ENCODE results near the gene KIF2C. TPM values are rescaled to one million over a fixed set of nuclear protein-coding genes. Genes with fewer than 3 reads are reported as not detected.

Gene KIF2C
- total RNA-seq, 4 donors from 2014 or later = 0.38 to 2.0 (median 1.7) TPM; not detected in 1

DNA sequence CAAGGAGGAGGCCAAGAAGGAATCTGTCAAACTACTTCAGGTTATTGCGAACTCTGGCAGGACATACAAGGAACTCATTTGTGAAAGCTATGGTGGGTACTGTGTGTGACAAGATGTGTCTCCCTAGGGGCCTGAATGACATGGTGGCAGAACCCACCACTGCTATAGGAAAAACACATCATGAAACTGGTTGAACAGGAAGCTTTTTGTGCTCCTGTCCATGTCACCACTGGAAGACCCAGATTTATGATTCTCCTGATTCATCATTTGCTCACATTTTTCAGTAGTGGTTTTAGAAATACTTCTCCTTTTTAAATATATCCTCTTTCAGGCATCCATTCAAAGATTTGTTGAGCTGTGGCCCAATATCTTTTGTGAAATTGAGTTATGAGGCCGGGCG is 41.5 kb upstream of the KIF2C start:
- TF ChIP-seq, protein P1, sequence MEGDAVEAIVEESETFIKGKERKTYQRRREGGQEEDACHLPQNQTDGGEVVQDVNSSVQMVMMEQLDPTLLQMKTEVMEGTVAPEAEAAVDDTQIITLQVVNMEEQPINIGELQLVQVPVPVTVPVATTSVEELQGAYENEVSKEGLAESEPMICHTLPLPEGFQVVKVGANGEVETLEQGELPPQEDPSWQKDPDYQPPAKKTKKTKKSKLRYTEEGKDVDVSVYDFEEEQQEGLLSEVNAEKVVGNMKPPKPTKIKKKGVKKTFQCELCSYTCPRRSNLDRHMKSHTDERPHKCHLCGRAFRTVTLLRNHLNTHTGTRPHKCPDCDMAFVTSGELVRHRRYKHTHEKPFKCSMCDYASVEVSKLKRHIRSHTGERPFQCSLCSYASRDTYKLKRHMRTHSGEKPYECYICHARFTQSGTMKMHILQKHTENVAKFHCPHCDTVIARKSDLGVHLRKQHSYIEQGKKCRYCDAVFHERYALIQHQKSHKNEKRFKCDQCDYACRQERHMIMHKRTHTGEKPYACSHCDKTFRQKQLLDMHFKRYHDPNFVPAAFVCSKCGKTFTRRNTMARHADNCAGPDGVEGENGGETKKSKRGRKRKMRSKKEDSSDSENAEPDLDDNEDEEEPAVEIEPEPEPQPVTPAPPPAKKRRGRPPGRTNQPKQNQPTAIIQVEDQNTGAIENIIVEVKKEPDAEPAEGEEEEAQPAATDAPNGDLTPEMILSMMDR (IDR thresholded peaks at IDR 0.05; ENCODE audit: low read depth) = no peak

DNA sequence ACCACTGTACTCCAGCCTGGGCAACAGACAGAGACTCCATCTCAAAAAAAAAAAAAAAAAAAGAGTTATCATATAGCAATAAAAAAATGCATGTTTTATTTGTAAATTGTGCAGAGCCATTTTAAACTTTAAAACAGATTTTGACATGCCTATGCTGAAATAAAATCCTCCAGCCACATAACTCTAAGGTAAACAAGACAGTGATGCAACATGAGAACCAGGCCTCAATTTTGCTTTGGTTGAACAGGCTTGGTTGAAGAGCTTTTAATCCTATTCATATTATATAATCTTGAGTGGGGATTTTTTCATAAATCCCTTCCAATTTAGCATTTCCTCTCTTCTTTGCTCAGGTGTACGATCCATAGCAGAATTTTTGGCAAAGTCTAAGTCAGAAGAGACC is 39.1 kb upstream of the KIF2C start:
- TF ChIP-seq, protein P1 (IDR thresholded peaks at IDR 0.05; ENCODE audit: low read depth) = no peak

DNA sequence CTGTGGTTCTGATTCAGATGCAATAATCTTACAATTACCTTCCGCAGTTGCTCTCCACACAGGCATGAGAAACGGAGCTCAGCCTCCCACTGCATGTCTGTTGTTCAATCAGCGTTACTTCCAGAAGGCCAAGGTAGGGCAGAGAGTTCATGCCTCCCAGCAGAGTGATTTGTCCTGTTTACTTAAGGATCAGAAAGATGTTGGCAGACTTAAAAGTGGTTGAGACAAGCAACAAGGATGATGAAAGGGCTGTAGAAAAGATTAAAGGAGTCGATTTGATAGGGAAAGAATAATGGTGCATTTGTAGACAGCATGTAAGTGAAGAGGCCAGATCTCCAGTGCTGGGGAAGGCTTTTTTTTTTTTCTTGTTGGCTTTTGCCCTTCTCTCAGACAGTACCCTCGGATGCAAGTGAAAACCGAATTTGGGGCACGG is 38.5 kb upstream of the KIF2C start:
- TF ChIP-seq, protein P1 (IDR thresholded peaks at IDR 0.05; ENCODE audit: low read depth) = no peak

DNA sequence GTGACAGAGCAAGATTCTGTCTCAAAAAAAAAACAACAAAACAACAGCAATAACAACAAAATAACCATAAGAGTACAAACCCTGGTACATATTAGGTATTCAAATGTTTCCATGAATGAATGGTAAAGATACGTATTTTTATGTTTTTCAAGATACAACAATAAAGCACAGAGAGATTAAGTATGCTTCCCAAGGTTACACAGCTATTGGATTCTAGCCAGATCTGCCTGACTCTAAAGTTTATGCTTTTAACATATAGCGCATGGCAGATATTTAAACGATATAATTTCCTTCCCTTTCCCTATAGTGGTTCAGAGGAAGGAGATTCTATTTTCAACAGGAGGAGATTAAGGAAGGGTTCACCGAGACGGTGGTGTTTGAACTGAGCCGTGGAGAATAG is 34.2 kb upstream of the KIF2C start:
- TF ChIP-seq, protein P1 (IDR thresholded peaks at IDR 0.05; ENCODE audit: low read depth) = no peak

DNA sequence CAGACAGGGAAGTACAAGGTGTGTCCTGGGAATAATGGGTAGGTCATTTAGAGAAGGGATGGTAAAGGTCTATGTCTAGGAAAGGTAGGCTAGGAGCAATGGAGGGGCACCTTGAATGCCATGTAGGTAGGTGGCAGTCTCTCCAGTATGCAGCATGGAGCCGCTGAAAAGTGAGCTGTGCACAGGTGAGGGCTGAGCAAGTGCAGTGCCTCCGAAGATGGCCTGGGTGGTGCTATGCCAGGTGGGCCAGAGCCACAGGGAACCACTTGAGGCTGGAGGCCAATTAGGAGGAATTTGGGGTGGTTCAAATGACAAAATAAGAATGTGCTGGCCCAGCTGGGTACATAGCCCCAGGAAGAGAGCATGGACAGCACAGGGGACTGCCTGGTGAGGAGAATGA is 33.7 kb upstream of the KIF2C start:
- TF ChIP-seq, protein P1 (IDR thresholded peaks at IDR 0.05; ENCODE audit: low read depth) = no peak

DNA sequence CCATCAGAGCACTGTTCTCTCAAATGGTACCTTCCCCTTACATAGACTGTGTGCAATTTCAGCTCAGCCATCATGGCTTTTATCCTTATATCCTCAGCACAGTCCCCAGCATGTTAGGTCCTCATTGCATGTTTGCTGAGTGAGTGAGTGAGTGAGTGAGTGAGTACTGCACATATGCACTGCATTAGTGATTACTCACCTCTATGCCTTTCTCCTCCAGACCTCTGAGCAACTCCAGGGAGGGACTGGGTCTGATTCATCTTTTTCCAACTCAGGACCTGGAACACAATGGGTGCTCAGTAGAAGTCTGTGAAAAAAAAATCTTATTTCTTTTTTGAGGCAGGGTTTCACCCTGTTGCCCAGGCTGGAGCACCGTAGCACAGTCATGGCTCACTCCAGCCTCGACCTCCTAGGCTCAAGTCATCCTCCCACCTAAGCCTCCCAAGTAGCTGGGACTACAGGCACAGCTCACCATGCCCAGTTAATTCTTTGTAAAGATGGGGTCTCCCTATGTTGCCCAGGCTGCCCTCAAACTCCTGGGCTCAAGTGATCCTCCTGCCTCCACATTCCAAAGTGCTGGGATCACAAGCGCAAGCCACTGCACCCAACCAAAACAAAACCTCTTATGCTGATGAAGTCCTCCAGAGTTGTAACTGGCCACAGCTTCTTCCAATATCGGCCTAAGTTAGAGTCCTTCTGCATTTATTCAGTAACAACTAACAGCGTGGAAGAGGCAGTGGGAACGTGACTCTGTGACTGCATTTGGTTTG is 32.3 kb upstream of the KIF2C start:
- TF ChIP-seq, protein P1 (IDR thresholded peaks at IDR 0.05; ENCODE audit: low read depth) = no peak

DNA sequence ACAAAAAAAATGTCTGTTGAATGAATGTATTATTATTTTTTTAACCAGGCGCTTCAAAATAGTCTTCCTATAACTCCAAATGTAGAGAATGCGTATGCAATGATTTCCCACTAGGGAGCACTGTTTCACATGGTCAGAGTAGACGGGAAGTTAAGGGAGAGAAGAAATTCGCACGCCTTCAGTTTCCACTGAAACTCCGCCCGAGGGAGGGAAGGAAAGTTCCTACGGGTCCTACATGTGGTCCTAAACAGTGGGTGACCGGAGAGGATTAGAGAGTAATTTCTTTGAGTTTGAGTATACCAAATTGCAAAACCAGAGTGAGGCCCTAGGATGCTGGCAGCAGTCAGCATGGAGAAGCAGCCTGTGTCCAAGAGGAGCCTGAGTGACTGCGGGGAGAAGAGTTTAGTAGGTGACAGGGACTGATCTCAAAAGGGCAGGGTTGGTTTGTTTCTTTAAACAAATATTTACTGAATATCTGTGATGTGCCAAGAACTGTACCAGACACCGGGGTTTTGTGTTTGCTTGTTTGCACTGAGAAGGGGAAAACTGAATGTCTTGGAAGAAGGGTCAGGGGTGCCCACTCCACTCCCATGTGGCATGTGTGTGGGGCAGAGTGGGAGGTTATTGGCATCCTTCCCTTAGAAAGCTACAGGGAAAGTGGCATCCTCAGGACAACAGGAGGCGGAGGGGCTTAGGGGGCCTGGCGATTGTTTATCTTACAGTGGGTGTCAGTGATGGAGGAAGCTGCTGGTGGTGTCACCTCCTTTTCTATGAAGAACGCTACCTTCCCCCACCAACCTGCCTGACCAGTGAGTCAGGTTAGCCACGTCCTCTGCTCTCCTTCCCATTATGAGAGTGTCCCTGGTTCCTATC is 31.4 kb upstream of the KIF2C start:
- TF ChIP-seq, protein P1 (IDR thresholded peaks at IDR 0.05; ENCODE audit: low read depth) = no peak
